ENCODE data around the gene ZNF45.
"Not testable (repeated sequence)": the region's sequence is repeated elsewhere in the genome, so short reads cannot be mapped to it uniquely, and the experiment has no call there.

ZNF45 gene

GRCh38 chr19:43956827-43957226, 21.7 kb upstream of the ZNF45 start:
- H3K79me1 ChIP-seq (ENCODE audit: low read depth, low read length) = no peaks in the 10 kb centered on the region

GRCh38 chr19:43950834-43951645, 16.0 kb upstream of the ZNF45 start, which contains the start of gene ZNF221:
ZNF221 (plus strand) TSS chr19:43951228; CDS start chr19:43962727, 11,499 bp downstream.
- Histone ChIP-seq H2BK12ac (ENCODE audit: low read length) (no peak within 1 kb of the TSS), H3K9ac (ENCODE audit: low read depth, low read length, poor library complexity) (peak within 1 kb of the TSS; percentile 71), H3K27ac (replicated peaks; ENCODE audit: low read length) (no peak within 1 kb of the TSS), H3K4me3 (ENCODE audit: low read length in 2 of 2) (peak within 1 kb of the TSS; percentile 70 to 92), H2BK5ac (ENCODE audit: low read length) (no peak within 1 kb of the TSS), H3K4me1 (ENCODE audit: control insufficient read depth in 2 of 2, insufficient read depth in 1 of 2, low read depth in 1 of 2, low read length in 2 of 2) (no peaks in the 10 kb centered on the region), H3K4ac (ENCODE audit: low read length) (no peak within 1 kb of the TSS), H2AFZ (ENCODE audit: low read length) (peak within 1 kb of the TSS; percentile 91), H2BK120ac (ENCODE audit: low read depth, low read length) (no peak within 1 kb of the TSS), H3K14ac (ENCODE audit: low read length) (peak within 1 kb of the TSS; percentile 33), H2AK5ac (ENCODE audit: low read depth, low read length) (no peak within 1 kb of the TSS), H4K91ac (ENCODE audit: low read depth, low read length, poor library complexity) (no peak within 1 kb of the TSS), H2BK15ac (ENCODE audit: low read length) (no peak within 1 kb of the TSS), H3K18ac (ENCODE audit: low read length) (peak within 1 kb of the TSS; percentile 76), H3K9me3 (replicated peaks in 1 of 2; ENCODE audit: control insufficient read depth in 2 of 2, insufficient read depth in 1 of 2, low read depth in 1 of 2, low read length in 2 of 2) (peaks cover 12 to 46% of the 10 kb centered on the region in 2 donors), H3K36me3 (replicated peaks in 1 of 2; ENCODE audit: control insufficient read depth in 2 of 2, insufficient read depth in 2 of 2, low read length in 2 of 2) (peaks cover 6 to 33% of the 10 kb centered on the region in 2 donors), H3K27me3 (ENCODE audit: control insufficient read depth in 3 of 3, insufficient read depth in 3 of 3, low read depth in 1 of 3, low read length in 3 of 3) (no peaks in the 10 kb centered on the region), H3K4me2 (ENCODE audit: insufficient read depth, low read length, poor library complexity, severe bottlenecking) (peak within 1 kb of the TSS; percentile 54), H3K79me1 (ENCODE audit: low read depth, low read length) (peaks cover 3% of the 10 kb centered on the region), H3K23ac (ENCODE audit: low read depth, low read length, poor library complexity) (peak within 1 kb of the TSS; percentile 20), H4K8ac (ENCODE audit: low read depth, low read length) (no peak within 1 kb of the TSS)
- peak; percentile 91 for DNase-seq (ENCODE audit: low spot score)
- WGBS, 2 donors (ENCODE audit: extremely low coverage in 2 of 2, insufficient read length in 2 of 2, insufficient replicate concordance in 1 of 2) = no CpG with 5 or more reads among the region's 40 CpGs

More at GRCh38 chr19:43956827-43957226, 21.7 kb upstream of the ZNF45 start:
- no peak overlapping the region for H4K8ac ChIP-seq (ENCODE audit: low read depth, low read length)
- no peak overlapping the region for H3K4me2 ChIP-seq (ENCODE audit: insufficient read depth, low read length, poor library complexity, severe bottlenecking)
- no CpG with 5 or more reads among the region's 3 CpGs for WGBS, 2 donors (ENCODE audit: extremely low coverage in 2 of 2, insufficient read length in 2 of 2, insufficient replicate concordance in 1 of 2)
- H2AK5ac ChIP-seq (ENCODE audit: low read depth, low read length) = no peak overlapping the region
- H2BK12ac ChIP-seq (ENCODE audit: low read length) = no peak overlapping the region
- H3K27me3 ChIP-seq (ENCODE audit: control insufficient read depth in 3 of 3, insufficient read depth in 3 of 3, low read depth in 1 of 3, low read length in 3 of 3) = no peaks in the 10 kb centered on the region
- no peak overlapping the region for H4K91ac ChIP-seq (ENCODE audit: low read depth, low read length, poor library complexity)
- H3K14ac ChIP-seq (ENCODE audit: low read length) = no peak overlapping the region
- no peak overlapping the region for H2AFZ ChIP-seq (ENCODE audit: low read length)
- no peak overlapping the region for H3K27ac ChIP-seq (replicated peaks; ENCODE audit: low read length)
- H3K23ac ChIP-seq (ENCODE audit: low read depth, low read length, poor library complexity) = no peak overlapping the region
- H2BK15ac ChIP-seq (ENCODE audit: low read length) = no peak overlapping the region
- no peak overlapping the region for H2BK5ac ChIP-seq (ENCODE audit: low read length)
- no peak overlapping the region for H3K4ac ChIP-seq (ENCODE audit: low read length)
- no peak overlapping the region for H3K18ac ChIP-seq (ENCODE audit: low read length)
- no peak overlapping the region for H3K4me3 ChIP-seq (ENCODE audit: low read length in 2 of 2)
- H2BK120ac ChIP-seq (ENCODE audit: low read depth, low read length) = no peak overlapping the region
- no peaks in the 10 kb centered on the region for H3K4me1 ChIP-seq (ENCODE audit: control insufficient read depth in 2 of 2, insufficient read depth in 1 of 2, low read depth in 1 of 2, low read length in 2 of 2)
- peaks cover 8 to 64% of the 10 kb centered on the region in 2 donors for H3K36me3 ChIP-seq (replicated peaks in 1 of 2; ENCODE audit: control insufficient read depth in 2 of 2, insufficient read depth in 2 of 2, low read length in 2 of 2)
- DNase-seq (ENCODE audit: low spot score) = no peak
- no peak overlapping the region for H3K9ac ChIP-seq (ENCODE audit: low read depth, low read length, poor library complexity)
- H3K9me3 ChIP-seq (replicated peaks in 1 of 2; ENCODE audit: control insufficient read depth in 2 of 2, insufficient read depth in 1 of 2, low read depth in 1 of 2, low read length in 2 of 2) = peaks cover 26 to 78% of the 10 kb centered on the region in 2 donors

DNA sequence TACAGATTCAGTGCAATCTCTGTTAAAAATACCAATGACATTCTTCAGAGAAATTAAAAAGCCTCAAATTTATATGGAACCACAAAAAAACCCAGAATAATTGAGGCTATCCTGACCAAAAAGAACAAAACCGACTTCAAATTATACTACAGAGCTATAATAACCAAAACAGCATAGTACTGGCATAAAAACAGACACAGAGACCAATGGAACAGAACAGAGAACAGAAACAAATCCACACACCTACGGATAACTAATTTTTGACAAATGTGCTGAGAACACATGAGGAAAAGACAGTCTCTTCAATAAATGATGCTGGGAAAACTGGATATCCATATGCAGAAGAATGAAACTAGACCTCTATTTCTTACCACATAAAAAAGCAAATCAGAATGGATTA, 14.7 kb upstream of the ZNF45 start:
- not testable (repeated sequence) for H3K4me2 ChIP-seq (ENCODE audit: insufficient read depth, low read length, poor library complexity, severe bottlenecking); H3K18ac ChIP-seq (ENCODE audit: low read length); H3K23ac ChIP-seq (ENCODE audit: low read depth, low read length, poor library complexity); H3K9ac ChIP-seq (ENCODE audit: low read depth, low read length, poor library complexity); H3K27ac ChIP-seq (replicated peaks; ENCODE audit: low read length); H3K27me3 ChIP-seq (ENCODE audit: control insufficient read depth in 3 of 3, insufficient read depth in 3 of 3, low read depth in 1 of 3, low read length in 3 of 3); H4K91ac ChIP-seq (ENCODE audit: low read depth, low read length, poor library complexity); H2BK120ac ChIP-seq (ENCODE audit: low read depth, low read length); H2AK5ac ChIP-seq (ENCODE audit: low read depth, low read length); H2AFZ ChIP-seq (ENCODE audit: low read length); H3K14ac ChIP-seq (ENCODE audit: low read length); H3K4me3 ChIP-seq (ENCODE audit: low read length in 2 of 2); H2BK12ac ChIP-seq (ENCODE audit: low read length); H2BK15ac ChIP-seq (ENCODE audit: low read length); H3K4me1 ChIP-seq (ENCODE audit: control insufficient read depth in 2 of 2, insufficient read depth in 1 of 2, low read depth in 1 of 2, low read length in 2 of 2); H3K79me1 ChIP-seq (ENCODE audit: low read depth, low read length); H4K8ac ChIP-seq (ENCODE audit: low read depth, low read length); H3K4ac ChIP-seq (ENCODE audit: low read length); H2BK5ac ChIP-seq (ENCODE audit: low read length); DNase-seq (ENCODE audit: low spot score)
- H3K36me3 ChIP-seq (replicated peaks in 1 of 2; ENCODE audit: control insufficient read depth in 2 of 2, insufficient read depth in 2 of 2, low read length in 2 of 2) = peaks cover 4 to 21% of the 10 kb centered on the region in 2 donors
- WGBS, 2 donors (ENCODE audit: extremely low coverage in 2 of 2, insufficient read length in 2 of 2, insufficient replicate concordance in 1 of 2) = no CpG with 5 or more reads among the region's 2 CpGs
- H3K9me3 ChIP-seq (replicated peaks in 1 of 2; ENCODE audit: control insufficient read depth in 2 of 2, insufficient read depth in 1 of 2, low read depth in 1 of 2, low read length in 2 of 2) = peaks cover 9 to 37% of the 10 kb centered on the region in 2 donors

GRCh38 chr19:43947412-43947811, 12.3 kb upstream of the ZNF45 start:
- H3K14ac ChIP-seq (ENCODE audit: low read length); H3K4ac ChIP-seq (ENCODE audit: low read length); H4K91ac ChIP-seq (ENCODE audit: low read depth, low read length, poor library complexity); H3K27ac ChIP-seq (replicated peaks; ENCODE audit: low read length); H3K27me3 ChIP-seq (ENCODE audit: control insufficient read depth in 3 of 3, insufficient read depth in 3 of 3, low read depth in 1 of 3, low read length in 3 of 3); H3K4me3 ChIP-seq (ENCODE audit: low read length in 2 of 2); H3K23ac ChIP-seq (ENCODE audit: low read depth, low read length, poor library complexity); H3K79me1 ChIP-seq (ENCODE audit: low read depth, low read length); H2BK120ac ChIP-seq (ENCODE audit: low read depth, low read length); H2BK5ac ChIP-seq (ENCODE audit: low read length); H3K4me1 ChIP-seq (ENCODE audit: control insufficient read depth in 2 of 2, insufficient read depth in 1 of 2, low read depth in 1 of 2, low read length in 2 of 2); H2AFZ ChIP-seq (ENCODE audit: low read length); DNase-seq (ENCODE audit: low spot score); H3K9ac ChIP-seq (ENCODE audit: low read depth, low read length, poor library complexity); H2BK15ac ChIP-seq (ENCODE audit: low read length); H3K36me3 ChIP-seq (replicated peaks in 1 of 2; ENCODE audit: control insufficient read depth in 2 of 2, insufficient read depth in 2 of 2, low read length in 2 of 2); H4K8ac ChIP-seq (ENCODE audit: low read depth, low read length); H3K18ac ChIP-seq (ENCODE audit: low read length); H2BK12ac ChIP-seq (ENCODE audit: low read length); H3K4me2 ChIP-seq (ENCODE audit: insufficient read depth, low read length, poor library complexity, severe bottlenecking); H2AK5ac ChIP-seq (ENCODE audit: low read depth, low read length): not testable (repeated sequence)
- H3K9me3 ChIP-seq (replicated peaks in 1 of 2; ENCODE audit: control insufficient read depth in 2 of 2, insufficient read depth in 1 of 2, low read depth in 1 of 2, low read length in 2 of 2) = peaks cover 7 to 17% of the 10 kb centered on the region in 2 donors
- no CpG with 5 or more reads among the region's 1 CpG for WGBS, 2 donors (ENCODE audit: extremely low coverage in 2 of 2, insufficient read length in 2 of 2, insufficient replicate concordance in 1 of 2)
